HepG2 (cell line): Measurements from ENCODE around the gene AZI2. TPM values are rescaled to one million over a fixed set of nuclear protein-coding genes. Genes with fewer than 3 reads are reported as not detected.

Experiments
- ATF1 ChIP-seq: IDR thresholded peaks from 2 replicates; pipeline ENCODE4 v1.6.1; 2016; ENCODE audit warnings: mild to moderate bottlenecking, control low read depth
- BCL6 ChIP-seq: IDR thresholded peaks from 2 replicates; pipeline ENCODE4 v1.6.1; 2016; ENCODE audit warnings: missing genetic modification reagents, missing compliant biosample characterization
- CEBPZ ChIP-seq: IDR thresholded peaks from 2 replicates; pipeline ENCODE4 v1.6.1; 2012; ENCODE audit warnings: low read length, improper control_type of control experiment
- CENPBD1 ChIP-seq: sonication (generic); formaldehyde crosslinking; IDR thresholded peaks from 2 replicates; pipeline ENCODE4 v1.8.0; 2022; ENCODE audit warnings: missing genetic modification reagents, low read depth, mild to moderate bottlenecking, borderline replicate concordance
- HCFC1 ChIP-seq: fragments of 150-350 bp; IDR thresholded peaks from 2 replicates; pipeline ENCODE4 v1.6.1; 2014; ENCODE audit warnings: low read depth, low read length
- JUND ChIP-seq: sonication (generic); formaldehyde crosslinking; IDR thresholded peaks from 2 replicates; pipeline ENCODE4 v1.8.0; 2022; ENCODE audit warnings: mild to moderate bottlenecking, missing genetic modification reagents
- NFE2 ChIP-seq: sonication (generic); formaldehyde crosslinking; IDR thresholded peaks from 2 replicates; pipeline ENCODE4 v1.4.0; 2020; ENCODE audit warnings: missing genetic modification reagents
- PAXIP1 ChIP-seq: sonication (generic); formaldehyde crosslinking; conservative IDR thresholded peaks from 2 replicates; pipeline ENCODE4 v1.4.0; 2020; ENCODE audit warnings: mild to moderate bottlenecking, missing genetic modification reagents, moderate library complexity
- PITX1 ChIP-seq: sonication (generic); formaldehyde crosslinking; IDR thresholded peaks from 2 replicates; pipeline ENCODE4 v1.5.1; 2020; ENCODE audit warnings: mild to moderate bottlenecking, missing genetic modification reagents
- SP1 ChIP-seq, 2 experiments: fragments of 450-650 bp in 1 of 2; sonication (generic) in 1 of 2; formaldehyde crosslinking in 1 of 2; IDR thresholded peaks; 2 replicates each; pipeline versions ENCODE4 v1.4.0 to v1.6.1; 2016 to 2020; ENCODE audit warnings: missing genetic modification reagents in 1 of 2
- USF2 ChIP-seq, 2 experiments: sonication (generic) in 1 of 2; formaldehyde crosslinking in 1 of 2; IDR thresholded peaks; 2 replicates each; pipeline versions ENCODE4 v1.5.1 to v1.6.1; 2011 to 2020; ENCODE audit warnings: borderline replicate concordance in 1 of 2, low read depth in 1 of 2, low read length in 1 of 2, mild to moderate bottlenecking in 1 of 2, missing genetic modification reagents in 1 of 2, moderate library complexity in 1 of 2
- ZNF281 ChIP-seq: sonication (generic); formaldehyde crosslinking; IDR thresholded peaks from 2 replicates; pipeline ENCODE4 v1.4.0; 2020; ENCODE audit warnings: missing genetic modification reagents, borderline replicate concordance
- ZNF317 ChIP-seq: sonication (generic); formaldehyde crosslinking; IDR thresholded peaks from 2 replicates; pipeline ENCODE4 v1.5.0; 2020; ENCODE audit warnings: mild to moderate bottlenecking, missing genetic modification reagents
- ZNF644 ChIP-seq: IDR thresholded peaks from 2 replicates; pipeline ENCODE4 v1.6.1; 2016; ENCODE audit warnings: low read depth
- ZNF83 ChIP-seq: sonication (generic); formaldehyde crosslinking; IDR thresholded peaks from 2 replicates; pipeline ENCODE4 v1.4.0; 2020; ENCODE audit warnings: missing genetic modification reagents, mild to moderate bottlenecking, borderline replicate concordance
- polyA plus RNA-seq, 8 experiments: library from polyadenylated mRNA; depleted of rRNA in 3 of 8; stranded (reverse) in 7 of 8; unstranded in 1 of 8; fragments of >200 nt; fragmentation: Illumina TruSeq in 4 of 8; extraction: Trizol in 4 of 8; gene quantifications; 2 replicates each; pipeline versions ENCODE4 v1.2.1 to v1.2.3, GENCODE V29; 2011 to 2016; ENCODE audit warnings: low read depth in 4 of 8, missing spikeins in 1 of 8, mixed read lengths in 1 of 8; ENCODE audit not compliant: insufficient read depth in 1 of 8
- total RNA-seq, 5 experiments: library from RNA; depleted of rRNA; stranded (reverse); fragments of >200 nt; fragmentation: Illumina TruSeq; extraction: Trizol; gene quantifications; 2 replicates each; pipeline ENCODE4 v1.2.3, GENCODE V29; 2016; ENCODE audit warnings: low read depth in 1 of 5

The AZI2 gene
- total and polyA plus RNA-seq, 2 of the 13 experiments (the other 11 are each of a cell fraction or from before 2014, with no cell fraction given) = 43.7 to 49.8 TPM

- TF ChIP-seq NFE2 (CRISPR knock-in tag) (no peak), SP1 (IDR thresholded peaks at IDR 0.05) (no peak), SP1 (CRISPR knock-in tag; IDR thresholded peaks at IDR 0.05) (peak; percentile 88), ATF1 (CRISPR knock-in tag) (peak; percentile 67), PITX1 (peak; percentile 62; the same call in 1 of the 2 replicates), ZNF317 (CRISPR knock-in tag) (no peak), ZNF281 (CRISPR knock-in tag) (peak; percentile 93), PAXIP1 (peak; percentile 61), CENPBD1 (no peak; the same call in 1 of the 2 replicates), JUND (CRISPR knock-in tag) (no peak), ZNF644 (no peak), HCFC1 (peak; percentile 85), ZNF83 (CRISPR knock-in tag) (0 out of 2 replicates have a peak, but pooled peaks have one; percentile 52), BCL6 (peak; percentile 93), CEBPZ (no peak), USF2 (IDR thresholded peaks at IDR 0.05; ENCODE audit: low read depth, low read length) (no peak), USF2 (CRISPR knock-in tag; IDR thresholded peaks at IDR 0.05; ENCODE audit: borderline replicate concordance) (no peak; the same call in 1 of the 2 replicates)
Measured at GRCh38 chr3:28348629-28349468, at the start of gene AZI2, which contains the start of gene ZCWPW2 (continued).
